ENCODE data around the gene LRRC37A. TPM values are rescaled to one million over a fixed set of nuclear protein-coding genes. Genes with fewer than 3 reads are reported as not detected.
"Not testable (repeated sequence)": the region's sequence is repeated elsewhere in the genome, so short reads cannot be mapped to it uniquely, and the experiment has no call there.

The LRRC37A gene
- polyA plus RNA-seq, 4 donors = 2.6 to 4.4 (median 3.2) TPM

DNA sequence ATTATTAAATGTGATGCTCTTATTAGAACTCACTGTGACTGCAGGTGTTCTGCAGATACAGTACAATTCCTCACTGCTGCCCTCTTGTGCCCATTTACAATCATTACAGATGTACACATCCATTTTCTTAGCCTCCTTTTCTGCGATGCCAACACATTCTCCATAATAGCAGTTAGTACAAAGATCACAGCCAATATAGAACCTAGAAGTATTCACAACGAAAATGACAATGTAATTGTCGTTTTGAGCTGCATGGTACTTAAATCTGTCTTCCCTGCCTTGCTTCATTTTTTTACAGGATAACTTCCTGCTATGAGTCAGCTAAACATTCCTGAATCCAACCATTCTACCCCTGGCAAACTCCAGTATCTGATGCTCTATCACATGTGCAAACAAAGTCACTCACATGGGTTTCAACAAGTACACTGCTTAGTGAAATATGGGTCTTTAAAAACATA lies 8.1 kb upstream of the LRRC37A start:
- DNase-seq (ENCODE audit: low read depth in 4 of 4, low spot score in 3 of 4) = peak in 3 of 4 donors; percentile 36 to 64 (median 41)

DNA sequence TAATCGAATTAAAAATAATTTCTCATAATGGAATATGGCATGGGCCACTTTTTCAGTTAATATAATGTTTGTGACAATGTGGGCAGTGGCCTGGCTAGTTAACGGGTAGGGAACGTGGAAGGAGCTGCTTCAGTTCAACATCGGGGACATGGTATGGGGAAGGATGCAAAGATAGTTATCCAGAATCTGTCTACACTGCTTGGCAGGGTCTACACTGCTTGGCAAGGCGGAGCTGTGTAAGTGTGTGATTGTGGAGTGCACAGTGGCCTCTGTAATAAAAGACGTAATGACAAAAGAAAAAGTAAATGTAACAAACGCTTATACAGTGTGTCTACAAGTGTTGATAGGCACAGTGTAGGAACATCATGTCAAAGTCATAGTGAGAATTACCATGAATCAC lies 7.3 kb upstream of the LRRC37A start:
- not testable (repeated sequence) for DNase-seq (ENCODE audit: low read depth in 4 of 4, low spot score in 3 of 4)

DNA sequence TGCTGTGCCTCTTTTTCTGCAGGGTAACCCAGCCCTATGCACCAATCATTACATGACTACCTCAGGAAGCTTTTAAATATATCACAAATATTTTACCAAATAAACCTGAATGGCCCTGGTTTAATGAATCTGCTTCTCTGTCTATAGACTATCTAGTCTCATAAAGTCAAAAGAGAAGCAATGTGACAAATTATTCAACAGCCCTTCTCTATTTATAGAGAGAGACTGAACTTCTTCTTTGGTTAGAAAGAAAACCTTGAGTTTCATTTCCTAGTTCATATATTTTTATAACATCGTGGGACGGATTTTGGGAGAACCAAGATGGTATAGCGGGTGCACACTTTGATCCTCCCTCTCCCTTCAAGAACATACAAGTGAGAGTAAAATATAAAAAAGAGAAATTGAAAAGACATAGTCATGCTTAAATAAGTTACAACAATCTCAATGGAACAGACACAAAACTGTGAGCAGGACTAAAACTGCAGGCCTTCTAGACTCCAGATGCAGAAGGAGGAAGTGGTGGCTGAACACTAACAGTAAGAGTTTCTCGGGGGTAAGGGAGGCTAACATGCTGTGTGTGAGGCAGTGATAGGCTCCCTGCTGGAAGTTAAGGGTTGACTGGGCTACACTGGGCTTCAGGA lies 3.9 kb upstream of the LRRC37A start:
- not testable (repeated sequence) for DNase-seq (ENCODE audit: low read depth in 4 of 4, low spot score in 3 of 4)

DNA sequence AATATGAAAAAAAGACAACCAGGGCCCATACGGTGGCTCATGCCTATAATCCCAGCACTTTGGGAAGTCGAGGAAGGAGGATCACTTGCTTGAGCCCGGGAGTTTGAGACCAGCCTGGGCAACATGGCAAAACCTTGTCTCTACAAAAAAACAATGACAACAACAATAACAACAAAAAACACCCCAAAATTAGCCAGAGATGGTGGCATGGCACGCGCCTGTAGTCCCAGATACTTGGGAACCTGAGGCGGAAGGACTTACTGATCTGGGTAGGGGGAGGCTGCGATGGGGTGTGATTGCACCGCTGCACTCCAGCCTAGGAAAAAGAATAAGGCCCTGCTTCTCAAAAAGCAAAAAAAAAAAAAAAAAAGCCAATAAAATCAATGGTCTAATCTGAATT lies 3.3 kb upstream of the LRRC37A start:
- not testable (repeated sequence) for DNase-seq (ENCODE audit: low read depth in 4 of 4, low spot score in 3 of 4)

DNA sequence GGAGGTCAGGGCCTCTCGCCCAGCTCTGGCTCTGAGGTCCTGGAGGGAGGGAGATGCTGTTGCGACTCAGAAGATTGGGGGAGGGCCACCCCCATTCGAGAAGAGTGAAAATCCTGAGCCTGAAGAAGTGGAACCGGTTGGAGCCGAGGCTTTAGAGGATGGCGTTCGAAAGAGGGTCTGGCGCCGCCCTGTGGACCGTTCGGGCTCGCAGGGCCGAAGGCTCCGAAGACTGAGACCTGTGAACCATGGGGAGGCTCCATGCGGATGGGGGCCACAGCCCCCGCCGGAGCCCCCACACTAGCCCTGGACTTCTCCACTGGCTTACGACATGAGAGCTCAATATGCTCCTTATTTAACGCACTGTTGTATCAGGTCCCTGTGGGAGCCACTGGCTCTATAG lies 46.3 kb downstream of the LRRC37A start:
- DNase-seq (ENCODE audit: low read depth in 4 of 4, low spot score in 3 of 4) = not testable (repeated sequence)

DNA sequence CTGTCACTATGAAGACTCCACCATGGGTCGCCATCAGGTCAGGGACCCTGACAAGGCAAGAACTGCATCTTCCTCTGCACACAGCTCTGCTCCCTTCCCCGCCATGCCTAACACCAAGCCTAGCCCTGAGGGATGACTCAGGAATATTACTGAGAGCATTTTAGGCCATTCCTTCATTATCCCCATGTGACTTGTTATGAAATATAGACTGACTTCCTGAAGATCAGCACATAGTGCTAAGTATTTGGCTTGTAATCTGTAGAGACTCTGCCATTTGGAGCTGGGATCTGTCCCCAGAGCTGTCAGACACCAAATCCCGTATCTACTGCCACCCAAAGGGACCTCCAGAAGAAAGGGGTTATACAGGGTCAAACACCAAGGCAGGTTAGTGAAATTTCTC lies 47.2 kb downstream of the LRRC37A start:
- not testable (repeated sequence) for DNase-seq (ENCODE audit: low read depth in 4 of 4, low spot score in 3 of 4)

DNA sequence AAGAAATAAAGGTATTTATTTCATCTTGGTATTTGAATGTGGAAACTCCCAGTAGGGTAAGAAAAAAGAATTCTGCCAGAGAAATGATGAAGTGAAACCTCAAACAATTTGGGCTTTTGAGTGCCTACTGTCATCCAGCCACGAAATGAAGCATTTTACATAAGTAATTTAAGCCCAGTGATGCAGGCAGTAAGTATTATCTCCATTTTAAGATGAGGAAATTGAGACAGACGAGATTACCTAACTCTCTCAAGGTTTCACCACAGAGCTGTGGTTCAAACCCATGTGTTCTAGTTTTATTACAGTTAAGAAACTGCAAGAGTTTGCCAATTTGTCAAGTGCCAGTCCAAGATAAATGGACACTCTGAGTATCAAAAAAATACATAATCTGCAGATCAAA lies 53.4 kb downstream of the LRRC37A start:
- DNase-seq (ENCODE audit: low read depth in 4 of 4, low spot score in 3 of 4) = not testable (repeated sequence)

DNA sequence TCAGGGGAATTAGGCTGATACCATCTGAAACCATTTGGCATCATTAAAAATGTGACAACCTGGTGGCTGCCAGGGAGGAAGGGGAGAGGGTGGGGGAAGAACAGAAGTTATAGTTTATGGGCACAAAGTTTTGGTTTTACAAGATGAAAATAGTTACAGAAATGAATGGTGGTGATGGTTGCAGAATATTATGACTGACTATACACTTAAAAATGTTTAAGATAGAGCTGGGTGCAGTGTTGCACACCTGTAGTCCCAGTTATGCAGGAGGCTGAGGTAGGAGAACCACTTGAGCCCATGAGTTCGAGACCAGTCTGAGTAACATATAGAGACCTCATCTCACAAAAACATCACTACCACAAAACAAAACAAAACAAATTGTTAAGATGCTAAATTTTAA lies 54.1 kb downstream of the LRRC37A start:
- DNase-seq (ENCODE audit: low read depth in 4 of 4, low spot score in 3 of 4) = not testable (repeated sequence)

DNA sequence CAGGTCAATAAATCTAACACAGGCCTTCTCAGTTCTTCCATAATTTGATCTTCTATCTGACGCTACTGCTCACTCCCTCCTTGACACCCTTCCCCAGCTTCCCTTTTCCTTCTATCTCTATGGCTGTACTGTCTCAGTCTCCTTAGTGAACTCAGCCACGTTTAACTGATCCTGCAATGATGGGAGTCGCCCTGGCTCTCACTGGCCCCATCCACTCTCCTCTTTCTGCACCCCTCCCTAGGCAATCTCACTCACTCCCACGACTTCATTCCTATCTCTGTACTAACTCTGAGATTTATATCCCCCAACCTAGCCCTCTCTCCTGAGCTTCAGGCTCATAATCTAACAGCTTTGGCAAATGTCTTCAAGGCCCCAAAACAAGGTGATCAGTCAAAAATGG lies 58.9 kb downstream of the LRRC37A start:
- DNase-seq (ENCODE audit: low read depth in 4 of 4, low spot score in 3 of 4) = not testable (repeated sequence)

DNA sequence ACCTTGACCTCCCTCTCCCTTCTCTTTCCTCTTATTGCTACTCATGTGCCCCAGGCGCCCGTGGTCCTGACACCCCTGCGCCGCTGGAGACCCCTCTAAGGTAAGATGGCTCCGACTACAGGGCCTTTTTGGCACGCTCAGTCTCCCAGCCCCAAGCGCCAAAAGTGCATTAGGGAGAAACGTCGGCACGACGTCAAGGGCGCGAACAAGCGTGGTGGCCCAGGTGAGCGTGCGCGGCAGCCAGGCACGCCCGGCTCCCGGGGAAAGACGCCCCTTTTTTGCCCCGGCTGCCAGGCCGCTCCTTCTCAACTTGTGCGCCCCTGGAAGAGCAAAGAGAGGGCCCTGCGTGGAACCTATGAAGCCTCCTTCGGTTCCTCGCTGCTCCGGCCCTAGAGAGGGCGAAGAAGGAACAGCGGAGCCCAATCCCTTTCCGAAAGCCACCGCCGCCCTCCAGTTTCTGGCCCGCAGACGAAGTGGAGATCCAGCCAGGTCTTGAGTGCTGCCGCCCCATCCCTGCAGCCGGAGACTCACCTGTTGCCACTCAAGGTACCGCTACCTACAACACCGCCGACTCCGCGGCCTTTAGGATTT lies 66.3 kb downstream of the LRRC37A start:
- not testable (repeated sequence) for DNase-seq (ENCODE audit: low read depth in 4 of 4, low spot score in 3 of 4)

DNA sequence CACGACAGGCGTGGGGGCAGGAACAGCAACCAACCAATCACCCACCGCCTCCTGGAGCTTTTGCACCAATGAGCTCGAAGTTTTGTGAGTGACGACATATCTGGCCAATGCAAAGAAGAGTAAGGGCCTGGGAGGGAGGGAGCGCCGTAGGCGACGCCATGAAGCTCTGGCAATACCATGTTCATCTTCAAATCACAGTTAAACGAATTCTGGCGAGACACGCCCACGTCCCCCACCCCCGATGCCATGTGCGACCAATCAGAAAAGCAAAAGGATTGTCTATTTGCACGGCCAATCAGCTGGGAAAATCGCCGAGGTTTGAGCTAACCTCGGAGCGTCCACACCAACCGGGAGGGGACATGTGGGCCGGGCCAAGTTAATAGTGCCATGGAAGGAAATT lies 66.8 kb downstream of the LRRC37A start, which contains the start of gene ARL17B:
TSS of gene ARL17B (minus strand) at position 12 of the 400 bp plus-strand sequence. CDS start 3,369 bp downstream, outside the sequence.
- not testable (repeated sequence) for DNase-seq (ENCODE audit: low read depth in 4 of 4, low spot score in 3 of 4)

DNA sequence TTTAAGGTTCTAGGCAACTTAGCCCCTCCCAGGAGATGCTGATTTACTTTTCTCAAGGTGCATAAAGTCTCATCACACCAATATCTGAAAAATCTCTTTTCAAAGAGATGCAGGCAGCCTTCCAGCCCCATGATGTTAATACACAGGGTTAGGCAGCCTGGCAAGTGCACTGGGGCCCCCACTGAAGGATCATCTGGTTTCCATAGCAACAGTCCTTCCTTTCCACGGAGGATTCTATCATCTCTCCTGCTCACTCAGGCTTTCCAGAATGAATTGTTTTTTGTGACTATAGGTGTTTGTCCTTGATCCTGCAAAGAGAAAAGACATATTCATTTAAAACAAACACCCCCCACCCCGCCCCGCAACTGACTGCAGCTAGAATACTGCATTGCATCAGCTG lies 72.6 kb downstream of the LRRC37A start:
- not testable (repeated sequence) for DNase-seq (ENCODE audit: low read depth in 4 of 4, low spot score in 3 of 4)

DNA sequence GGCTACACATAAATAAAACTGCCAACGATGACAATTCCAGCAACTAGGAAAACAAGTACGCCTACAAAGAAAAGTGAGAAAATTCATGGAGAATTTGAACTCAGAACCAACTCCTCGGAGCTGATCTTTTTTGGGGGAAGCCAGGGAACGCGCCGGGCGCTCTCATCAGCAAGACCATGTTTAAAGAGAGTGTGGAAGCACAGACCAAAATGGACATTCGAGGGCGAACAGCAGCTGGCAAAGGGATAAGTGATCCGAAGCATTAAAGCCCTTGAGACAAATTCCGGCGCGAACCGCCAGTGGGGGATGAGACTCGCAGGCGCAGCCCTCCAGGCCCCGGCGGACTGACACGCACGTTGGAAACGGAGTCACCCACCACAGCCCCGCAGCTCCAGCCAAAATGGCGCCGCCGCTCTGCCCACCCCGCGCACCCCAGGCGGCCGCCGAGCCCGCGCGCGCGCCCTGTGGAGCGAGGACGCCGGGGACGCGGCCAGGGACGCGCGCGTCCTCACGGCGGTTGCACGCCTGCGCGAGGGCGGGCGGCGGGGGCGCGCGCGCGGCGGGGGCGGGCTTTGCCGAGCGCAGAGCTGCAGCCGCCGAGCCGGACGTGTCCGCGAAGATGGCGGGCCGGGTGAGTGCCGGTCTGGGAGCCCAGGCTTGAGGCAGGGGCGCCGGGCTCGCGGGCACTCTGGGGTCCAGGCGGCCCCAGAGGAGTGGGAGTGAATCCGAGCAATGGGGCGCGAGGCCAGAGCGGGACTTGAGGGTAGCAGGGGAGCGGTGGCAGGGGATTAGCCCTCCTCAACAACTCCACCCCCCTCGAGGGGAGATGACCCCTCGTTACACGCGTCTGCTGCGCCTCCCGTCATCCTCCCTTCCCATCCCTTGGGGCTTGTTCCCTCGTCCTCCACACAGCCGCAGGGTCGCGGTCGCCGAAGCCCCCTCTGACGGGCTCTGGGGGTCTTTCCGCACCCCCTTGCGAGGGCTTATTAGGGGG lies 77.6 kb downstream of the LRRC37A start:
- not testable (repeated sequence) for DNase-seq (ENCODE audit: low read depth in 4 of 4, low spot score in 3 of 4)

DNA sequence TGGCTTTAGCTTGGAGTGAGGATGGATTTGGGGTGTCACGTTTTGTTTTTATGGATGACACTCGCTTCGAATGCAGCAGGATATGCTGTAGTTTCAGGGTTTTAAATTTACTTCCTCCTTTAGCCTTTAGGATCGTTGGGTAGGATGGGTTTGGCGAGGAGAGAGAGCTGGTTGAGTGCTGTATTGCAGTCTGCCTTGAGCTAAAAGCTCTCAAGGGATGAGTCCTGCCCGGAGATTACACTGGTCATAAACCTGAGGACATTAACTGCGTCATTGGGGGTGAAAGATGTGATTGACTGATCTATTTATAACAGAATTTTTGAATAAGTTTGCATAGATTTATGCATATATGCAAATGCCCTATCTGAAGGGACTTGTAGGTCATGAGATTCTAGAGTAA lies 78.5 kb downstream of the LRRC37A start:
- DNase-seq (ENCODE audit: low read depth in 4 of 4, low spot score in 3 of 4) = not testable (repeated sequence)

DNA sequence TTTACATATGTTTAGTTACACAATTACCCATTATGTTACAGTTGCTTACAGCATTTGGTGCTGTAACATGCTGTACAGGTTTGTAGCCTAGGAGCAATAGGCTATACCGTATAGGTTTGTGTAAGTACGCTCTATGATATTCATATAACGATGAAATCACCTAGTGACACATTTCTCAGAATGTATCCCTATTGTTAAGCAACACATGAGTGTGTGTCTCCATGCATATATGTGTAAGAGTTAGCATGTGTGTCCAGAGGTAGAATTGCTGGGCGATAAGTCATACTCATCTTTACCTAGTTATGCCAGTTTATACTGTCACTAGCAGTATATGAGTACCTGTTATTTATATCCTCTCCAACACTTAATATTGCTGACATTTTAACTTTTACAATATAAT lies 88.2 kb downstream of the LRRC37A start:
- DNase-seq (ENCODE audit: low read depth in 4 of 4, low spot score in 3 of 4) = not testable (repeated sequence)

DNA sequence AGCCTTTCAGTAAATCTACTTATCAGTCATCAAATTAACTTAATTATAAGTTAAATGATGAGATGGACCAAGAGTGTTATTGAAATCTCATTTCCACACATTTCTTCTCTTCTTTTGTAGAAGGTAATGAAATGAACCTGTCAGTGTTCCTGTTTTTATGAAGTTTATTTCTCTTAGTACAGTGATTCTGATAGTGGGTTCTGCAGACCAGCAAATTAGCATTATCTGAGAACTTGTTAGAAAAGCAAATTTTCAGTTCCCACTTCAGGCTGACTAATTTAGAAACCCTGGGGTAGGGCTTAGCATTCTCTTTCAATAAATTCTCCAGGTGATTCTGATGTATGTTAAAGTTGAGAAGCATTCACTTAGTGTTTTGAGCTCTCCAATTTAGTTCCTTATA lies 90.6 kb downstream of the LRRC37A start:
- not testable (repeated sequence) for DNase-seq (ENCODE audit: low read depth in 4 of 4, low spot score in 3 of 4)

Other genes starting within 250 kb of the LRRC37A start
- 10 to 100 TPM; 66.4 to 80.7 (median 69.0) TPM for gene KANSL1, start 101.7 kb upstream of the LRRC37A start, polyA plus RNA-seq (ENCODE audit: insufficient read length in 4 of 4)
- gene ARL17B, start 66.6 kb downstream of the LRRC37A start, polyA plus RNA-seq (ENCODE audit: insufficient read length in 4 of 4) = 10 to 100 TPM; 12.0 to 20.5 (median 16.0) TPM
- gene LRRC37A2, start 217.3 kb downstream of the LRRC37A start, polyA plus RNA-seq (ENCODE audit: insufficient read length in 4 of 4) = 10 to 100 TPM; 21.1 to 42.6 (median 30.3) TPM